Measurements from ENCODE around the gene GABBR2.
"Not testable (repeated sequence)": the region's sequence is repeated elsewhere in the genome, so short reads cannot be mapped to it uniquely, and the experiment has no call there.

Gene GABBR2

GRCh38 chr9:98312365-98312764, 396.4 kb downstream of the GABBR2 start:
- DNase-seq: no peak

GRCh38 chr9:98311541-98311940, 397.2 kb downstream of the GABBR2 start:
- no peak for DNase-seq

GRCh38 chr9:98310752-98311392, 397.9 kb downstream of the GABBR2 start:
- no peak for DNase-seq

- no peak for DNase-seq
Measured at GRCh38 chr9:98306384-98307145, 402.2 kb downstream of the GABBR2 start.

- no peak for DNase-seq
Measured at GRCh38 chr9:98304381-98304780, 404.4 kb downstream of the GABBR2 start.

- DNase-seq: no peak
Measured at GRCh38 chr9:98303633-98304125, 405.1 kb downstream of the GABBR2 start.

- no peak for DNase-seq
Measured at GRCh38 chr9:98302938-98303632, 405.6 kb downstream of the GABBR2 start.

- no peak for DNase-seq
Measured at GRCh38 chr9:98302150-98302549, 406.6 kb downstream of the GABBR2 start.

GRCh38 chr9:98300611-98301010, 408.1 kb downstream of the GABBR2 start:
- DNase-seq: no peak

GRCh38 chr9:98298476-98298875, 410.3 kb downstream of the GABBR2 start:
- no peak for DNase-seq

- DNase-seq: no peak
Measured at GRCh38 chr9:98295824-98296223, 412.9 kb downstream of the GABBR2 start.

- no peak for DNase-seq
Measured at GRCh38 chr9:98291820-98292219, 416.9 kb downstream of the GABBR2 start.

GRCh38 chr9:98290411-98290810, 418.3 kb downstream of the GABBR2 start:
- no peak for DNase-seq

- DNase-seq: no peak
Measured at GRCh38 chr9:98289614-98290201, 419.0 kb downstream of the GABBR2 start.

- DNase-seq: no peak
Measured at GRCh38 chr9:98288881-98289280, 419.9 kb downstream of the GABBR2 start.

GRCh38 chr9:98287384-98287783, 421.4 kb downstream of the GABBR2 start:
- DNase-seq: no peak

- no peak for DNase-seq
Measured at GRCh38 chr9:98285446-98285845, 423.3 kb downstream of the GABBR2 start.

- DNase-seq: no peak
Measured at GRCh38 chr9:98284754-98285153, 424.0 kb downstream of the GABBR2 start.

GRCh38 chr9:98283143-98283542, 425.6 kb downstream of the GABBR2 start:
- not testable (repeated sequence) for DNase-seq

GRCh38 chr9:98281281-98281680, 427.5 kb downstream of the GABBR2 start:
- DNase-seq: no peak

- DNase-seq: no peak
Measured at GRCh38 chr9:98280574-98280973, 428.2 kb downstream of the GABBR2 start.

- no peak for DNase-seq
Measured at GRCh38 chr9:98280162-98280561, 428.6 kb downstream of the GABBR2 start.

- DNase-seq: no peak
Measured at GRCh38 chr9:98276907-98277469, 431.7 kb downstream of the GABBR2 start.
